Neural progenitor cell (in vitro differentiated cells): ENCODE results near the gene KLF16. TPM values are rescaled to one million over a fixed set of nuclear protein-coding genes. Genes with fewer than 3 reads are reported as not detected.

Experiments used
- DNase-seq: peaks from one replicate; pipeline ENCODE4 v3.0.0-alpha.2; 2016; ENCODE audit warnings: low spot score
- H2AFZ ChIP-seq: fragments of 200-600 bp; sonication (generic); replicated peaks from 2 replicates; pipeline ENCODE4 v1.6.1; 2016; ENCODE audit warnings: antibody characterized with exemption
- H3F3A ChIP-seq: fragments of 200-600 bp; sonication (generic); 2 replicates; pipeline ENCODE4 v1.6.1; 2016; ENCODE audit warnings: antibody characterized with exemption, low read depth
- H3K27ac ChIP-seq: fragments of 200-600 bp; sonication (generic); 2 replicates; pipeline ENCODE4 v1.5.1; 2016; ENCODE audit warnings: mild to moderate bottlenecking
- H3K27me3 ChIP-seq: fragments of 200-600 bp; sonication (generic); 2 replicates; pipeline ENCODE4 v1.6.1; 2016; ENCODE audit warnings: mild to moderate bottlenecking, moderate library complexity
- H3K36me3 ChIP-seq: fragments of 200-600 bp; sonication (generic); 2 replicates; pipeline ENCODE4 v1.5.1; 2016
- H3K4me1 ChIP-seq: fragments of 200-600 bp; sonication (generic); 2 replicates; pipeline ENCODE4 v1.6.1; 2016; ENCODE audit warnings: mixed run types
- H3K4me2 ChIP-seq: fragments of 200-600 bp; sonication (generic); 2 replicates; pipeline ENCODE4 v1.6.1; 2016
- H3K4me3 ChIP-seq: fragments of 200-600 bp; sonication (generic); 2 replicates; pipeline ENCODE4 v1.5.1; 2016
- H3K79me2 ChIP-seq: fragments of 200-600 bp; sonication (generic); 2 replicates; pipeline ENCODE4 v1.6.1; 2016; ENCODE audit warnings: low read depth
- H3K9ac ChIP-seq: fragments of 200-600 bp; sonication (generic); 2 replicates; pipeline ENCODE4 v1.6.1; 2016
- H3K9me3 ChIP-seq: fragments of 200-600 bp; sonication (generic); 2 replicates; pipeline ENCODE4 v1.5.1; 2016; ENCODE audit warnings: low read depth
- H4K20me1 ChIP-seq: fragments of 200-600 bp; sonication (generic); 2 replicates; pipeline ENCODE4 v1.6.1; 2016; ENCODE audit warnings: low read depth
- H3K27ac Mint-ChIP-seq: 3 replicates; pipeline ENCODE4 v1.8.0; 2021; ENCODE audit warnings: mixed read lengths
- H3K27me3 Mint-ChIP-seq: 2 replicates; pipeline ENCODE4 v1.8.0; 2022; ENCODE audit warnings: low read depth, mild to moderate bottlenecking, inconsistent platforms, moderate library complexity, mixed read lengths; ENCODE audit not compliant: insufficient read depth
- H3K36me3 Mint-ChIP-seq: 3 replicates; pipeline ENCODE4 v1.8.0; 2021; ENCODE audit warnings: mixed read lengths
- H3K4me1 Mint-ChIP-seq: 3 replicates; pipeline ENCODE4 v1.8.0; 2021; ENCODE audit warnings: mixed read lengths
- H3K4me3 Mint-ChIP-seq: 3 replicates; pipeline ENCODE4 v1.8.0; 2021; ENCODE audit warnings: mild to moderate bottlenecking, moderate library complexity, mixed read lengths
- H3K9me3 Mint-ChIP-seq: 3 replicates; pipeline ENCODE4 v1.8.0; 2020; ENCODE audit warnings: mixed read lengths
- CTCF ChIP-seq: fragments of 200-600 bp; sonication (generic); IDR thresholded peaks from 2 replicates; pipeline ENCODE4 v1.5.1; 2017; ENCODE audit warnings: antibody characterized with exemption, mild to moderate bottlenecking
- EZH2 ChIP-seq: fragments of 200-600 bp; sonication (generic); IDR thresholded peaks from 2 replicates; pipeline ENCODE4 v1.6.1; 2017; ENCODE audit warnings: antibody characterized with exemption, mild to moderate bottlenecking, moderate library complexity
- EZH2phosphoT487 ChIP-seq: fragments of 200-600 bp; sonication (generic); IDR thresholded peaks from 2 replicates; pipeline ENCODE4 v1.6.1; 2017; ENCODE audit warnings: antibody characterized with exemption
- total RNA-seq: library from RNA; depleted of rRNA; stranded (reverse); fragments of >200 nt; gene quantifications from 2 replicates; pipeline ENCODE4 v1.2.3, GENCODE V29; 2015; ENCODE audit warnings: low replicate concordance

The KLF16 gene
- total RNA-seq, 1 donor from 2014 or later = 1.0 TPM

GRCh38 chr19:1856698-1857603, 6.4 kb downstream of the KLF16 start:
- Histone ChIP-seq H3F3A (peaks cover 46% of the 10 kb centered on the region), H2AFZ (no peak overlapping the region), H3K27me3 (peaks cover 46% of the 10 kb centered on the region), H3K9ac (no peak overlapping the region), H3K27ac (no peak overlapping the region), H3K4me1 (peaks cover 79% of the 10 kb centered on the region), H3K4me3 (peak overlapping the region; percentile 36), H3K9me3 (no peaks in the 10 kb centered on the region), H4K20me1 (peaks cover 94% of the 10 kb centered on the region), H3K4me2 (peak overlapping the region; percentile 74), H3K79me2 (peaks cover 74% of the 10 kb centered on the region), H3K36me3 (no peaks in the 10 kb centered on the region)
- DNase-seq = peak; percentile 44
- Mint-ChIP-seq H3K9me3 (no peaks in the 10 kb centered on the region), H3K36me3 (no peaks in the 10 kb centered on the region), H3K4me3 (peak overlapping the region; percentile 62), H3K27me3 (peaks cover 12% of the 10 kb centered on the region), H3K4me1 (peaks cover 45% of the 10 kb centered on the region), H3K27ac (no peak overlapping the region)
- TF ChIP-seq EZH2phosphoT487 = no peak
- TF ChIP-seq EZH2 = no peak
- TF ChIP-seq CTCF = no peak

- Histone ChIP-seq H3K4me1 (peaks cover 73% of the 10 kb centered on the region), H3K9ac (no peak overlapping the region), H3K27ac (no peak overlapping the region), H3K9me3 (no peaks in the 10 kb centered on the region), H3F3A (peaks cover 39% of the 10 kb centered on the region), H4K20me1 (peaks cover 88% of the 10 kb centered on the region), H2AFZ (no peak overlapping the region), H3K79me2 (peaks cover 68% of the 10 kb centered on the region), H3K4me2 (peak overlapping the region; percentile 74), H3K27me3 (peaks cover 39% of the 10 kb centered on the region), H3K4me3 (peak overlapping the region; percentile 36), H3K36me3 (no peaks in the 10 kb centered on the region)
- H3K4me1 Mint-ChIP-seq = peaks cover 39% of the 10 kb centered on the region
- DNase-seq = no peak
- H3K36me3 Mint-ChIP-seq = no peaks in the 10 kb centered on the region
- peak overlapping the region; percentile 62 for H3K4me3 Mint-ChIP-seq
- no peaks in the 10 kb centered on the region for H3K9me3 Mint-ChIP-seq
- TF ChIP-seq EZH2 (no peak), CTCF (no peak), EZH2phosphoT487 (no peak)
- H3K27ac Mint-ChIP-seq = no peak overlapping the region
- peaks cover 7% of the 10 kb centered on the region for H3K27me3 Mint-ChIP-seq
These were observed 7.1 kb downstream of the KLF16 start for GRCh38 chr19:1856345-1856697.

- H4K20me1 ChIP-seq = peaks cover 83% of the 10 kb centered on the region
- H3K36me3 Mint-ChIP-seq = no peaks in the 10 kb centered on the region
- no peak overlapping the region for H3K4me3 ChIP-seq
- no peak overlapping the region for H2AFZ ChIP-seq
- peaks cover 35% of the 10 kb centered on the region for H3K27me3 ChIP-seq
- TF ChIP-seq EZH2phosphoT487 (no peak), EZH2 (no peak), CTCF (no peak)
- no peaks in the 10 kb centered on the region for H3K9me3 Mint-ChIP-seq
- H3F3A ChIP-seq = peaks cover 35% of the 10 kb centered on the region
- H3K9me3 ChIP-seq = no peaks in the 10 kb centered on the region
- H3K79me2 ChIP-seq = peaks cover 65% of the 10 kb centered on the region
- no peak overlapping the region for H3K9ac ChIP-seq
- H3K27me3 Mint-ChIP-seq = peaks cover 3% of the 10 kb centered on the region
- no peaks in the 10 kb centered on the region for H3K36me3 ChIP-seq
- peaks cover 35% of the 10 kb centered on the region for H3K4me1 Mint-ChIP-seq
- H3K4me3 Mint-ChIP-seq = no peak overlapping the region
- no peak overlapping the region for H3K27ac Mint-ChIP-seq
- H3K4me1 ChIP-seq = peaks cover 69% of the 10 kb centered on the region
- H3K4me2 ChIP-seq = peak overlapping the region; percentile 61
- no peak overlapping the region for H3K27ac ChIP-seq
- DNase-seq = no peak
These were observed 7.5 kb downstream of the KLF16 start for GRCh38 chr19:1855828-1856255.
